ENCODE results near the gene ATP6V0A1.

DNA sequence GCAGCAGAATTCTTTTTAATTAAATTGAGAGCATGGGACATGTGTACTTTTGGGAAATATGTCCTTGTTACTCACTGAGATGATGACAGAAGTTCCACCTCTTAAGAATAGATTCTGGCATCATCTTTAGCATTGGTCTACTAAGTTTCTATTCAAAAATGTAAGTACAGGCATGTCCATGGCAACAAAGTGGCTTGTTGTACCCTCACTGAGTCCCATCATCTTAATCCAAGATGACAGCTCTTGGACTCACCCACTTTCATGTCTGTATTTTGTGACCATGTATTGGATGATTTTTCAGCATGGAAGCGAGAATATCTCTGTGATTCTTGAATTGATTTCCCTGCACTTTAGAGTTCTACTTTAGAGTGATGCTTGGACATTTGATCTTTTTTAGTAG lies 44.2 kb downstream of the ATP6V0A1 start:
- TF ChIP-seq, protein P1, sequence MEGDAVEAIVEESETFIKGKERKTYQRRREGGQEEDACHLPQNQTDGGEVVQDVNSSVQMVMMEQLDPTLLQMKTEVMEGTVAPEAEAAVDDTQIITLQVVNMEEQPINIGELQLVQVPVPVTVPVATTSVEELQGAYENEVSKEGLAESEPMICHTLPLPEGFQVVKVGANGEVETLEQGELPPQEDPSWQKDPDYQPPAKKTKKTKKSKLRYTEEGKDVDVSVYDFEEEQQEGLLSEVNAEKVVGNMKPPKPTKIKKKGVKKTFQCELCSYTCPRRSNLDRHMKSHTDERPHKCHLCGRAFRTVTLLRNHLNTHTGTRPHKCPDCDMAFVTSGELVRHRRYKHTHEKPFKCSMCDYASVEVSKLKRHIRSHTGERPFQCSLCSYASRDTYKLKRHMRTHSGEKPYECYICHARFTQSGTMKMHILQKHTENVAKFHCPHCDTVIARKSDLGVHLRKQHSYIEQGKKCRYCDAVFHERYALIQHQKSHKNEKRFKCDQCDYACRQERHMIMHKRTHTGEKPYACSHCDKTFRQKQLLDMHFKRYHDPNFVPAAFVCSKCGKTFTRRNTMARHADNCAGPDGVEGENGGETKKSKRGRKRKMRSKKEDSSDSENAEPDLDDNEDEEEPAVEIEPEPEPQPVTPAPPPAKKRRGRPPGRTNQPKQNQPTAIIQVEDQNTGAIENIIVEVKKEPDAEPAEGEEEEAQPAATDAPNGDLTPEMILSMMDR (IDR thresholded peaks at IDR 0.05), result no peak
- no peak for TF ChIP-seq POLR2A (IDR thresholded peaks at IDR 0.05)

Measured in testis (tissue), 2 donors.